ENCODE measurements around the gene AKAP17A.

The AKAP17A gene

DNA sequence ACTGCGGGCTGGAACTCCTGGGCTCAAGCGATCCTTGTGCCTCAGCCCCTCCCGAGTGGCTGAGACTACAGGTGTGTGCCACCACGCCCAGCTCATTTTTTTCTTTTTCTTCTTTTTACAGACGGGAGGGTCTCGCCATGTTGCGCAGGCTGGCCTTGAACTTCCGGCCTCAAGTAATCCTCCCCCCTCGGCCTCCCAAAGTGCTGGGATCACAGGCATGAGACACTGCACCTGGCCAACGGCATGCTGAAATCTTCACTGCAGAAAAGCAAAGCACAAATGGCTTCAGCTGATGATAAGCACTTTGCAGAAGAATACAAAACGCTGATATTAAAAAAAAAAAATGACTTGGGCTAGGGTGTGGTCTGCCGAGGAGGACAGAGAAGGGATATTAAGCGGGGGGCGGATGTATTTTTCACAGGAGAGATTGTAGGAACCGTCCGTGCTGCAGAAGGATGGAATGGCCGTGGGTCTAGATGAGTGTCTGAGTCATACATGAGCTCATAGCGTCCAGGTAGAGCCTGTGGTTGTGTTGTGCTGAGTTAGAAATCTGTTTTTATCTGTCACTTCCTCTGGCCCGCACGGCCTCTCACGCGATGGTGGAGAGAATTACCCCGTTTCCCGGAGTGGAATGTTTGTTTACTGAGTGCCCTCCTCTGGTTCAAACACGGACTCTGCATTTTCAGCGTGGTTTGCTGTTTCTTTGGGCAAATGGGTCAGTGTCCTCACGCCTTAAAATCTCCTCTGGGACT is 8.5 kb upstream of the AKAP17A start:
- DNase-seq = no peak

DNA sequence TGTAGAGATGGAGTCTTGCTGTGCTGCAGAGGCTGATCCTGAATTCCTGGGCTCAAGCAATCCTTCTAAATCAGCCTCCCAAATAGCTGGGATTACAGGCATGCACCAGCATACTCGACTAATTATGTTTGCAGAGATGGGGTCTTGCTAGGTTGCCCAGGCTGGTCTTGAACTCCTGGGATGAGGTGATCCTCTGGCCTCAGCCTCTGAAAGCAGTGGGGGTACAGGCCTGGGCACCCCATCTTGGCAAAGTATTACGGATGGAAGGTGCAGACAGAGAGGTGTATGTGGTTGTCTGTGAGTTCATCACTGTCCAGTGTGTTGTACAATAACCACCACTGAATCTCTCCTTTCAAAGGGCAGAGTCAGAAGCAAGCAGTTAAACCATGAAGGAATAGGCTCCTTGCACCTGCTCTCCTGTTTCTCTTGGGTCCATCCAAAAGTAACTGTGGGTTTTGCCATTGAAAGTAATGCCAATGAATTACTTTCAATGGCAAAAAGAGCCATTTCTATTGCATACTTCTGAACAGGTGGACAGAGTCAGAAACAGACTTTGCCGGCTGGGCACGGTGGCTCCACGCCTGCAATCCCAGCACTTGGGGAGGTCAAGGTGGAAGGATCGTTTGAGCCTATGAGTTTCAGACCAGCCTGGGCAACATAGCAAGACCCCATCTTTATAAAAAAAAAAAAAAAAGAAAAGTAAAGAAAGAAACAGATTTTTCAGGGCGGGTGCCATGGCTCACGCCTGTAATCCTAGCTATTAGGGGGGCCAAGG is 7.0 kb upstream of the AKAP17A start:
- no peak for DNase-seq

- no peak for DNase-seq
Measured at GRCh38 chrX:1587161-1587560, 4.2 kb upstream of the AKAP17A start.

DNA sequence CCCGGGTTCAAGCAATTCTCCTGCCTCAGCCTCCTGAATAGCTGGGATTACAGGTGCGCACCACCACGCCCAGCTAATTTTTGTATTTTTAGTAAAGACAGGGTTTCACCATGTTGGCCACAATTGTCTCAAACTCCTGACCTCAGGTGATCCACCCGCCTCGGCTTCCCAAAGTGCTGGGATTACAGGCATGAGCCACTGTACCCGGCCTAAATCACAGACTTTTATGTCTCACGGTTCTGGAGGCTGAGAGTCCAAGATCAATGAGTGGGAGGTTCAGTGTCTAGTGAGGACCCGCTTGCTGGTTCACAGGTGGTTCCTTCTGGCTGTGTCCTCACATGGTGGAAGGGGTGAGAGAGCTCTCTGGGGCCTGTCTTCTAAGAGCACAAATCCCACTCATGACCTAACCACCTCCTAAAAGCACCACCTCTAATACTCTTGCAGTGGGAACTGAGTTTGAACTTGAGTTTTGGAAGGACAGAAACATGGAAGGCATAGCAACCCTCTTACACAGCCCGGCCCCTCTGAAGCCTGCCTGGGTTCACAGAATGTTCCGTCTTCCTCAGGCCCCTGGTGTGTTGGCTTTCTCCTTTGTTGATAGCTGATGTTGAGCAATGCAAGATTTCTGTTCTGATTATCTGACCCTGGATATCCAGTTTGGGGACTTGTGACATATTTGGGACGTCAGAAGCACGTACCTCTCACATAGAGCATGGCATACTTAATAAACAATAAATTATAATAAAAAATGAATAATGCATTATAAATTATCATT is 1.9 kb upstream of the AKAP17A start:
- no peak for DNase-seq

DNA sequence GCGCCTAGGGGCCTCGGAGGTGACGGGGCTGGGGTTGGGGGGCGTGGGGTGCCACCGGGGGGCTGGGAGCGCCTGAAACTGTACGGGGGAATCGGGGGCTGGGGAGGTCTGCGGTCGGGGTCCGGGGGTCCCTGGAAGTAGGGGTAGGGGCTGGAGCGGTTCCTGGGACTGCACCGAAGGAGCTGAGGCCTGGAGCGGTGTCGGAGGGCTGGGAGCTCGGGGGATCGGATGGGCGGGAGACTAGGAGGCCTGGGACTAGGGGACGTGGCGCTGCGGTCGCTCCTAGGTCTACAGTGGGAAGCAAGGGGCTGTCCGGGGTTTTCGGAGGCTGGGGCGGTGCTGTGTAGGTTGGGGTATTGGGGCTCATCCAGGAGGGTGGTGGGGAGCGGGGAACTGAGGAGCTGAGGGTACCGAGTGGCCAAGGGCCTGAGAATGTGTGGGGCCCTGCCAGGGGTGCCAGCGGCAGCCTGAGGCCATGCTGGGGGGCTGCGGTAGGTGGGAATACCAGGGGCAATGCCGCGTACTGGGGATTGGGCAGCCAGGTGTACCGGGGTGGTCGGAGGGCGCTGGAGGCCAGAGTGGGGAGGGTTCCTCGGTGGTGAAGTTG is 562 bp downstream of the AKAP17A start:
- no peak for DNase-seq

DNA sequence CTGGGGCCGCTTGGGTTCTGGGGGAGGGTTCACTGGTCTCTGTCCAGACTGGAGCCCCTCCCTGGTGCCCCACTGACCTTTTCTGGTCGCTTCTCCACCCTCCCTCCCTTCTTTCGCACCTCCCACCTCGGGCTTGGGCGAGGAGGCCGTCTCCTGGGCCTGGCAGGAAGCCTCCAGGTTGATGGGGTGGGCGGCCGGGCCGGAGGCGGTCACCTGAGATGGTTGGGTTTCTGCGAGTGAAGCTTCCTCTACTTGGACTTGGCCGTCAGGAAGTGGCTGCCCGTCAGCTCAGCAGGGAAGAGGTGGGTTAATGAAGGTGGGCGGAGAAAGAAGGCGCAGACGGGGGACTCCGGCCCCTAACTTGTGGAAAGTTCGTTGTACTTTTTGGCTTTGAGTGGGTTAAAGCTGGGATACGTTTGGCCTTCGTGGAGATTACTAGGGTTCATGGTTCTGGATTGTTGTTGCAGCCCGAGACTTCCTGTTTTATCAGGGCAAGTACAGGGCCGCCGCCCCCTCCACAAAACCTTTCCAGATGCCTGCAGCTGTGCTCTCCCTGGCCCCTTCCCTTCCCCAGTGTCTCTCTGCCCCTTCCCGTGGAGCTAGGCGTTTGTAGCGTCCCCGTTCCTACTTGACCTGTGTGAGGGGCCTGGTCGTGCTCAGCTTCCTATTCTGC is 1.2 kb downstream of the AKAP17A start:
- no peak for DNase-seq

DNA sequence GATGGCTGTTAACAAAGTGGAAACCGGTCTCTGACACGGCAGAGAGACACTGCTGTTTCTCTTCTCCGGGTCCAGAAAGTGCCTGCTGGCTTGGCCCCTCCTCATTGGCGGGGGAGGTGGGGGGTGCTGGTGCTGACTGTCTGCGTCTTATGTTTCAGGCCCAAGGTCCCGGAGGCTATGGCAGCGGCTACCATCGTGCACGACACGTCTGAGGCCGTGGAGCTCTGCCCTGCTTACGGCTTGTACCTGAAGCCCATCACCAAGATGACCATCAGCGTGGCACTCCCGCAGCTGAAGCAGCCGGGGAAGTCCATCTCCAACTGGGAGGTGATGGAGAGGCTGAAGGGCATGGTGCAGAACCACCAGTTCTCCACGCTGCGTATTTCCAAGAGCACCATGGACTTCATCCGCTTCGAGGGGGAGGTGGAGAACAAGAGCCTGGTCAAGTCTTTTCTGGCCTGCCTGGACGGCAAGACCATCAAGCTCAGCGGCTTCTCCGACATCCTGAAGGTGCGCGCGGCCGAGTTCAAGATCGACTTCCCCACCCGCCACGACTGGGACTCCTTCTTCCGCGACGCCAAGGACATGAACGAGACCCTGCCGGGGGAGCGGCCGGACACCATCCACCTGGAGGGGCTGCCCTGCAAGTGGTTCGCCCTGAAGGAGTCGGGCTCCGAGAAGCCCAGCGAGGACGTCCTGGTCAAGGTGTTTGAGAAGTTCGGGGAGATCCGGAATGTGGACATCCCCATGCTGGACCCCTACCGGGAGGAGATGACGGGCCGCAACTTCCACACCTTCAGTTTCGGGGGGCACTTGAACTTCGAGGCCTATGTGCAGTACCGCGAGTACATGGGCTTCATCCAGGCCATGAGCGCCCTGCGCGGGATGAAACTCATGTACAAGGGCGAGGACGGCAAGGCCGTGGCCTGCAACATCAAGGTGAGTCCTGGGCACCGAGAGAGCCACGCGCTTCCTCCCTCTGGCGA is 2.2 kb downstream of the AKAP17A start:
- DNase-seq = no peak

GRCh38 chrX:1595711-1596060 is 4.3 kb downstream of the AKAP17A start:
- no peak for DNase-seq

GRCh38 chrX:1596676-1597344 is 5.4 kb downstream of the AKAP17A start:
- DNase-seq = no peak

GRCh38 chrX:1597345-1598020 is 6.1 kb downstream of the AKAP17A start:
- DNase-seq = no peak

- no peak for DNase-seq
Measured at GRCh38 chrX:1598021-1598875, 6.8 kb downstream of the AKAP17A start.

GRCh38 chrX:1598876-1599790 is 7.7 kb downstream of the AKAP17A start:
- DNase-seq = no peak

- DNase-seq = no peak
Measured at GRCh38 chrX:1599791-1600405, 8.5 kb downstream of the AKAP17A start.

DNA sequence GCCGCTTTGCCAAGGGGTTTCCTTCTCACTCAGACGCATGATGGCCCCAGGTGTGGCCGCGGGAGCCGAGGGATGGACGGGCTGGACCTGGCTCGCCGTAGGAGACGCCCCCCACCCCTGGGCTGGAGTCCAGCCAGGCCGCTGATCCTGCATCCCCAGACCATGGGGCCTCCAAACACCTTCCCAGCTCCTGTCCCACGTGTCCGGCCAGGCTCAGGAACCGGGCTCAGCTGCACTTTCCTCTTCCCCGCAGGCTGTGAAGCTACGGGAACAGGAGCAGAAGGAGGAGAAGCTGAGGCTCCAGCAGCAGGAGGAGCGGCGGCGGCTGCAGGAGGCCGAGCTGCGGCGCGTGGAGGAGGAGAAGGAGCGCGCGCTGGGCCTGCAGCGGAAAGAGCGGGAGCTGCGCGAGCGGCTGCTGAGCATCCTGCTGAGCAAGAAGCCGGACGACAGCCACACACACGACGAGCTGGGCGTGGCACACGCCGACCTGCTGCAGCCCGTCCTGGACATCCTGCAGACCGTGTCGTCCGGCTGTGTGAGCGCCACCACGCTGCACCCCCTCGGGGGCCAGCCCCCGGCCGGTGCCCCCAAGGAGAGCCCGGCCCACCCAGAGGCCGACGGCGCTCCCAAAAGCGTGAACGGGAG is 9.1 kb downstream of the AKAP17A start:
- no peak for DNase-seq

- no peak for DNase-seq
Measured at GRCh38 chrX:1601051-1601767, 9.8 kb downstream of the AKAP17A start.

DNA sequence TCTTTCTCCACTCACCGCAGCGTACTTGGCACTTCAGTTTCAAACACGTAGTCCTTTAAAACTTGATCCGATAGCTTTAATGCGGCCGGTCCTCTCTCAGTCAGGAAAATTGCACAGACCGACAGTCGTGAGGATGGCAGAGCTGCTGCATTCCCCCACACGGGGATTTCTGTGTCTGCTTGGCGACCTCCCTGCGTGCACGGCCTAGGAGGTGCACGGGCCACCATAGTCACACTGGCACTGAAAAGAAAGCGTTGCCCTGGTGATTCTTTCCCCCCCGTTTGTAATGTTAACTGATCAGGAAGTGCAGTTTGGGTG is 10.3 kb downstream of the AKAP17A start:
- no peak for DNase-seq

DNA sequence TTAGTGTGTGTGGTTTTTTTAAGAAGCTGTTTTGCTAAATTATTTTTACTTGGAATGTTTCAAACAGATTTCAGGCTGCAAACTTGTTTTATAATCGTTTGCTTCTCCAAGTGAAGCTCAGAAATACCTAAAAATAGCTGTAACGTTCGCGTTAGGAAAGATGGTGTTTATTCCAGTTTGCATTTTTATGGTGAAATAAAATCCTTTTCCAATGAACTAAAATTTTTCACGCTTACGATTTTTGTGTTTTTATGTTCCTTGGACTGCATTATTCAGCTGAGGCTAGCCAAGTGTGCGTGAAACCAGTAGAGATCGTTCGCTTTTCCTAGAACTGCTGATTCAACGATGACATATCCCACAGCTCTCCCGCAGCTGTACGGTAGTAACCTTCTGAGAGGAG is 10.9 kb downstream of the AKAP17A start:
- no peak for DNase-seq
